PFSK-1 (cell line): ENCODE measurements around the gene PXDN.

Source experiments
- FOXP2 ChIP-seq: optimal IDR thresholded peaks from 2 replicates; pipeline ENCODE3; 2011; ENCODE audit warnings: borderline replicate concordance, control low read depth, inconsistent platforms; ENCODE audit not compliant: insufficient read depth; ENCODE audit errors: extremely low read length, extremely low read depth
- POLR2AphosphoS5 ChIP-seq: IDR thresholded peaks from 2 replicates; pipeline ENCODE4 v1.6.1; 2012; ENCODE audit warnings: low read depth, mild to moderate bottlenecking, control low read depth, low read length, moderate library complexity
- REST ChIP-seq, 2 experiments: IDR thresholded peaks; 2 replicates each; pipeline versions ENCODE4 v1.6.1 to v1.8.0; 2011 to 2012; ENCODE audit warnings: low read depth in 2 of 2, low read length in 2 of 2, control low read depth in 1 of 2, inconsistent platforms in 1 of 2, mild to moderate bottlenecking in 1 of 2, moderate library complexity in 1 of 2; ENCODE audit not compliant: insufficient read depth in 1 of 2
- SIN3A ChIP-seq: IDR thresholded peaks from 2 replicates; pipeline ENCODE4 v1.6.1; 2012; ENCODE audit warnings: mild to moderate bottlenecking, low read length, moderate library complexity, borderline replicate concordance; ENCODE audit not compliant: insufficient read depth
- TAF1 ChIP-seq: IDR thresholded peaks from 2 replicates; pipeline ENCODE4 v1.6.1; 2012; ENCODE audit warnings: low read length, control low read depth, borderline replicate concordance; ENCODE audit not compliant: insufficient read depth

PXDN gene

GRCh38 chr2:1744151-1744445 is 217 bp downstream of the PXDN start:
- TF ChIP-seq REST (IDR thresholded peaks at IDR 0.05; ENCODE audit: insufficient read depth in 1 of 2, low read depth in 2 of 2, low read length in 2 of 2) (no peak), TAF1 (no peak), POLR2AphosphoS5 (no peak), SIN3A (no peak)

- 0 out of 4 replicates have a peak, but pooled peaks of 1 of the 2 experiments have one; percentile 52 for TF ChIP-seq REST (IDR thresholded peaks at IDR 0.05; ENCODE audit: insufficient read depth in 1 of 2, low read depth in 2 of 2, low read length in 2 of 2)
- peak; percentile 69; the same call in 1 of the 2 replicates for TF ChIP-seq TAF1
- TF ChIP-seq SIN3A = peak; percentile 18; the same call in 1 of the 2 replicates
- peak; percentile 34 for TF ChIP-seq POLR2AphosphoS5
- no peak for TF ChIP-seq FOXP2
Observed at GRCh38 chr2:1743396-1744150, 742 bp downstream of the PXDN start.

- TF ChIP-seq TAF1 (no peak), FOXP2 (no peak), REST (IDR thresholded peaks at IDR 0.05; ENCODE audit: insufficient read depth in 1 of 2, low read depth in 2 of 2, low read length in 2 of 2) (0 out of 4 replicates have a peak, but pooled peaks of 1 of the 2 experiments have one; percentile 31), POLR2AphosphoS5 (0 out of 2 replicates have a peak, but pooled peaks have one; percentile 10), SIN3A (no peak)
Observed at GRCh38 chr2:1742681-1743395, 1.5 kb downstream of the PXDN start.

GRCh38 chr2:1742301-1742680 is 2.0 kb downstream of the PXDN start:
- TF ChIP-seq POLR2AphosphoS5 = no peak
- TF ChIP-seq REST (IDR thresholded peaks at IDR 0.05; ENCODE audit: insufficient read depth in 1 of 2, low read depth in 2 of 2, low read length in 2 of 2) = no peak
- TF ChIP-seq TAF1 = no peak
- no peak for TF ChIP-seq SIN3A
- TF ChIP-seq FOXP2 = no peak
